Endothelial cell of umbilical vein (primary cell): ENCODE data around the gene LRP1. TPM values are rescaled to one million over a fixed set of nuclear protein-coding genes. Genes with fewer than 3 reads are reported as not detected.

ENCODE experiments used
- BruUV-seq: library from RNA; stranded (reverse); fragments of 400-500 nt; replicated peaks from 2 replicates; lab custom pipeline; 2021; lab: Mats Ljungman, UMichigan
- CTCF ChIA-PET: fragments of 300-600, 350-600 bp; sonication (Branson Sonifier 250); formaldehyde crosslinking; loops from one replicate; lab custom pipeline; 2021; ENCODE audit warnings: antibody characterized with exemption, inconsistent platforms; lab: Charles Lee
- POLR2A ChIA-PET: fragments of 300-600, 350-600 bp; sonication (Branson Sonifier 250); formaldehyde crosslinking; loops from one replicate; lab custom pipeline; 2021; ENCODE audit warnings: antibody characterized with exemption, inconsistent platforms; lab: Charles Lee
- DNase-seq: peaks from one replicate; pipeline ENCODE4 v3.0.0-alpha.2; 2011; ENCODE audit warnings: low read depth, low spot score
- FAIRE-seq: peaks from 2 replicates; lab custom pipeline; 2011; peaks lifted over from hg19 to GRCh38; lab: Jason Lieb, UNC
- H2AFZ ChIP-seq: 2 replicates; pipeline ENCODE4 v1.6.0; 2012; ENCODE audit warnings: low read depth, low read length, control low read depth, inconsistent platforms
- H3K27ac ChIP-seq: 2 replicates; pipeline ENCODE4 v1.5.1; 2011; ENCODE audit warnings: low read depth, mild to moderate bottlenecking, control low read depth, low read length, moderate library complexity; ENCODE audit not compliant: insufficient read depth
- H3K27me3 ChIP-seq, 2 experiments: 2 replicates each; pipeline versions ENCODE4 v1.6.0 to v1.6.1; 2011; ENCODE audit warnings: low read length in 2 of 2, mixed read lengths in 1 of 2; ENCODE audit not compliant: control insufficient read depth in 2 of 2, insufficient read depth in 2 of 2
- H3K36me3 ChIP-seq, 2 experiments: 2 replicates in 1 of 2; 3 replicates in 1 of 2; pipeline ENCODE4 v1.5.1; 2011; ENCODE audit warnings: low read length in 2 of 2, mild to moderate bottlenecking in 1 of 2, moderate library complexity in 1 of 2; ENCODE audit not compliant: control insufficient read depth in 2 of 2, insufficient read depth in 2 of 2; ENCODE audit errors: extremely low read depth in 1 of 2
- H3K4me1 ChIP-seq: 3 replicates; pipeline ENCODE4 v1.5.1; 2011; ENCODE audit warnings: mild to moderate bottlenecking, low read length; ENCODE audit not compliant: control insufficient read depth, insufficient read depth; ENCODE audit errors: extremely low read depth
- H3K4me2 ChIP-seq: 2 replicates; pipeline ENCODE4 v1.6.1; 2011; ENCODE audit warnings: low read length, control low read depth, mixed read lengths; ENCODE audit not compliant: insufficient read depth
- H3K4me3 ChIP-seq, 3 experiments: fragments of 200-600 bp in 1 of 3; sonication (generic), shearing (Covaris generic) in 1 of 3; replicated peaks in 1 of 3; 2 replicates each; pipeline ENCODE4 v1.5.1; 2011 to 2016; ENCODE audit warnings: control low read depth in 3 of 3, low read length in 3 of 3, mild to moderate bottlenecking in 2 of 3, inconsistent platforms in 1 of 3, low read depth in 1 of 3, moderate library complexity in 1 of 3; ENCODE audit not compliant: insufficient read depth in 1 of 3
- H3K79me2 ChIP-seq: 2 replicates; pipeline ENCODE4 v1.6.0; 2012; ENCODE audit warnings: low read length, inconsistent platforms; ENCODE audit not compliant: control insufficient read depth, insufficient read depth
- H3K9ac ChIP-seq: replicated peaks from 2 replicates; pipeline ENCODE3; 2011; ENCODE audit warnings: low read length, control low read depth; ENCODE audit not compliant: insufficient read depth; ENCODE audit errors: extremely low read depth
- H3K9me1 ChIP-seq: replicated peaks from 3 replicates; pipeline ENCODE4 v1.6.0; 2011; ENCODE audit warnings: mild to moderate bottlenecking, low read length; ENCODE audit not compliant: control insufficient read depth, insufficient read depth; ENCODE audit errors: extremely low read depth
- H3K9me3 ChIP-seq: replicated peaks from 2 replicates; pipeline ENCODE4 v1.5.1; 2012; ENCODE audit warnings: low read length, inconsistent platforms; ENCODE audit not compliant: control insufficient read depth, insufficient read depth
- H4K20me1 ChIP-seq: replicated peaks from 2 replicates; pipeline ENCODE3; 2011; ENCODE audit warnings: mild to moderate bottlenecking, low read length; ENCODE audit not compliant: control insufficient read depth, insufficient read depth; ENCODE audit errors: extremely low read depth
- EZH2 ChIP-seq: IDR thresholded peaks from 2 replicates; pipeline ENCODE4 v1.6.1; 2012; ENCODE audit warnings: borderline replicate concordance, low read depth, mild to moderate bottlenecking, moderate library complexity, low read length, inconsistent platforms; ENCODE audit not compliant: severe bottlenecking
- FOS ChIP-seq: IDR thresholded peaks from 2 replicates; pipeline ENCODE4 v1.6.1; 2011; ENCODE audit warnings: mild to moderate bottlenecking, low read length, moderate library complexity, borderline replicate concordance; ENCODE audit not compliant: insufficient read depth
- GATA2 ChIP-seq: IDR thresholded peaks from 2 replicates; pipeline ENCODE4 v1.7.0; 2011; ENCODE audit warnings: low read depth, mild to moderate bottlenecking, moderate library complexity, mixed read lengths, low read length; ENCODE audit not compliant: insufficient read length, insufficient read depth
- JUN ChIP-seq: IDR thresholded peaks from 2 replicates; pipeline ENCODE4 v1.6.1; 2011; ENCODE audit warnings: borderline replicate concordance, low read depth; ENCODE audit not compliant: insufficient read length, insufficient read depth
- MYC ChIP-seq: IDR thresholded peaks from one replicate; pipeline ENCODE4 v1.6.1; 2011; ENCODE audit warnings: mild to moderate bottlenecking, low read depth, low read length
- POLR2A ChIP-seq: IDR thresholded peaks from 2 replicates; pipeline ENCODE4 v1.6.1; 2012; ENCODE audit warnings: low read depth, mild to moderate bottlenecking, control low read depth, low read length
- POLR2AphosphoS5 ChIP-seq: IDR thresholded peaks from 2 replicates; pipeline ENCODE4 v1.6.1; 2012; ENCODE audit warnings: low read depth, mild to moderate bottlenecking, control low read depth, low read length, moderate library complexity; ENCODE audit not compliant: insufficient read depth
- dilution Hi-C: fragments of 300-500 bp; cut with MboI; formaldehyde crosslinking; loops from one replicate; pipeline ENCODE4 v1.15.0; 2019; ENCODE audit warnings: low sequenced_read_pairs; ENCODE audit not compliant: extremely low pct_ligation_motif_present
- intact Hi-C: fragments of 100-400 bp; cut with micrococcal nuclease; formaldehyde crosslinking; loops from one replicate; pipeline ENCODE4 v1.10.0; 2022
- polyA plus RNA-seq, 4 experiments: library from polyadenylated mRNA; depleted of rRNA in 3 of 4; stranded (reverse) in 3 of 4; unstranded in 1 of 4; fragments of >200 nt; gene quantifications; 2 replicates each; pipeline versions ENCODE4 v1.2.1 to v1.2.3, GENCODE V29; 2011 to 2012; ENCODE audit warnings: missing spikeins in 1 of 4
- total RNA-seq: library from RNA; stranded (reverse); gene quantifications from 2 replicates; pipeline ENCODE4 v1.2.3, GENCODE V29; 2021
- TF ChIP-seq, protein P1 (sequence below), 2 donors: IDR thresholded peaks; 1 replicate in 1 of 2; 2 replicates in 1 of 2; pipeline ENCODE4 v1.5.1; 2011; ENCODE audit warnings: low read length in 2 of 2, mild to moderate bottlenecking in 2 of 2, moderate library complexity in 2 of 2, control low read depth in 1 of 2, inconsistent platforms in 1 of 2, low read depth in 1 of 2; ENCODE audit not compliant: insufficient read depth in 1 of 2; ENCODE audit errors: extremely low read depth in 1 of 2
- TF ChIP-seq, protein P2 (sequence below): IDR thresholded peaks from 2 replicates; pipeline ENCODE4 v1.6.1; 2011; ENCODE audit not compliant: insufficient read depth, insufficient read length

Gene LRP1
- total and polyA plus RNA-seq, 2 donors (not counting 3 experiments of a cell fraction or from before 2014, with no cell fraction given) = 1.6 to 4.6 TPM

DNA sequence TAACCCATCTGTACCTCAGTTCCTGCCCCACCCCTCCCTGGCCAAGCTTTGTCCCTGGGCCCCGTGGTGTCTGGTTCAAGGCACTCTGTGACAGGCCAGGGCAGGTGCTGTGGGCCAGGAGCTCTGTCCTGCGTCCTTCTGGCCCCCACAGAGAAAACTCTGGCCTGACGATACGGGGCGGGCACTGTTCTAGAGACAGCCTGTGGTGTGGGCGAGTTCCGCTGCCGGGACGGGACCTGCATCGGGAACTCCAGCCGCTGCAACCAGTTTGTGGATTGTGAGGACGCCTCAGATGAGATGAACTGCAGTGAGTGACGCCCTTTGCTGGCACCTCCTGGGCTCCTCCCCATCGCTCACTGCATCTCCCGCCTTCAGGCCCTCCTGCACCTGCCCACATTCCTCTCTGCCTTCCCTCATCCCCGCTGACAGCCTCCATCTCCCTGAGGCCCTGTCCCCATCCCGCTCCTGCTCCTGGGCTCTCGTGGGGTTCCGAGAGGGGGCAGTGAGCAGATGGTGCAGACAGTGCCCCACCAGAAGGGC, 65.5 kb downstream of the LRP1 start:
- H4K20me1 ChIP-seq = no peaks in the 10 kb centered on the region
- H3K79me2 ChIP-seq = no peaks in the 10 kb centered on the region
- H2AFZ ChIP-seq = no peak overlapping the region
- H3K9me3 ChIP-seq = no peaks in the 10 kb centered on the region
- H3K9me1 ChIP-seq = no peaks in the 10 kb centered on the region
- BruUV-seq = no TSS peak
- dilution Hi-C loops (no loop called here), intact Hi-C loops (no loop called here)
- TF ChIP-seq POLR2A = no peak
- TF ChIP-seq, protein P1, sequence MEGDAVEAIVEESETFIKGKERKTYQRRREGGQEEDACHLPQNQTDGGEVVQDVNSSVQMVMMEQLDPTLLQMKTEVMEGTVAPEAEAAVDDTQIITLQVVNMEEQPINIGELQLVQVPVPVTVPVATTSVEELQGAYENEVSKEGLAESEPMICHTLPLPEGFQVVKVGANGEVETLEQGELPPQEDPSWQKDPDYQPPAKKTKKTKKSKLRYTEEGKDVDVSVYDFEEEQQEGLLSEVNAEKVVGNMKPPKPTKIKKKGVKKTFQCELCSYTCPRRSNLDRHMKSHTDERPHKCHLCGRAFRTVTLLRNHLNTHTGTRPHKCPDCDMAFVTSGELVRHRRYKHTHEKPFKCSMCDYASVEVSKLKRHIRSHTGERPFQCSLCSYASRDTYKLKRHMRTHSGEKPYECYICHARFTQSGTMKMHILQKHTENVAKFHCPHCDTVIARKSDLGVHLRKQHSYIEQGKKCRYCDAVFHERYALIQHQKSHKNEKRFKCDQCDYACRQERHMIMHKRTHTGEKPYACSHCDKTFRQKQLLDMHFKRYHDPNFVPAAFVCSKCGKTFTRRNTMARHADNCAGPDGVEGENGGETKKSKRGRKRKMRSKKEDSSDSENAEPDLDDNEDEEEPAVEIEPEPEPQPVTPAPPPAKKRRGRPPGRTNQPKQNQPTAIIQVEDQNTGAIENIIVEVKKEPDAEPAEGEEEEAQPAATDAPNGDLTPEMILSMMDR (IDR thresholded peaks at IDR 0.05; ENCODE audit: extremely low read depth in 1 of 2, insufficient read depth in 1 of 2, low read depth in 1 of 2, low read length in 2 of 2) = no peak
- TF ChIP-seq MYC = no peak
- TF ChIP-seq POLR2AphosphoS5 = no peak
- no peak for TF ChIP-seq EZH2
- TF ChIP-seq, protein P2, sequence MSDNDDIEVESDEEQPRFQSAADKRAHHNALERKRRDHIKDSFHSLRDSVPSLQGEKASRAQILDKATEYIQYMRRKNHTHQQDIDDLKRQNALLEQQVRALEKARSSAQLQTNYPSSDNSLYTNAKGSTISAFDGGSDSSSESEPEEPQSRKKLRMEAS = no peak
- no peak for TF ChIP-seq GATA2
- no peak for TF ChIP-seq FOS
- TF ChIP-seq JUN = no peak
- H3K27ac ChIP-seq = no peak overlapping the region
- H3K4me1 ChIP-seq = no peaks in the 10 kb centered on the region
- no peaks in the 10 kb centered on the region for H3K36me3 ChIP-seq
- no peak overlapping the region for H3K4me2 ChIP-seq
- DNase-seq = no peak
- no peak for FAIRE-seq
- no peak overlapping the region for H3K9ac ChIP-seq
- ChIA-PET CTCF (interaction anchor here (1.1 kb wide), 1 partner anchor 11 kb away, joined by 3 read pairs; no protein-coding TSS in a partner anchor), POLR2A (no interaction called here)
- no peaks in the 10 kb centered on the region for H3K27me3 ChIP-seq
- H3K4me3 ChIP-seq = no peak overlapping the region
